Measurements from ENCODE around the gene ERC2. TPM values are rescaled to one million over a fixed set of nuclear protein-coding genes. Genes with fewer than 3 reads are reported as not detected.

Gene ERC2
- polyA plus RNA-seq, 1 experiment = 0.07 TPM

GRCh38 chr3:55963601-55964000 lies 504.7 kb downstream of the ERC2 start:
- Histone ChIP-seq H3K27ac (ENCODE audit: low read depth, low read length) (no peak overlapping the region), H3K27me3 (ENCODE audit: control insufficient read depth, insufficient read depth, low read length) (no peaks in the 10 kb centered on the region), H3K4me3 (ENCODE audit: low read depth, low read length) (no peak overlapping the region), H3K9me3 (ENCODE audit: control insufficient read depth, insufficient read depth, low read length) (no peaks in the 10 kb centered on the region; the same call in 1 of the 2 replicates)
- ChIA-PET POLR2A (no interaction called here), CTCF (interaction anchor here (0.8 kb wide), 1 partner anchor 118 kb away, joined by 3 read pairs; no protein-coding TSS in a partner anchor)
- TF ChIP-seq, protein P1, sequence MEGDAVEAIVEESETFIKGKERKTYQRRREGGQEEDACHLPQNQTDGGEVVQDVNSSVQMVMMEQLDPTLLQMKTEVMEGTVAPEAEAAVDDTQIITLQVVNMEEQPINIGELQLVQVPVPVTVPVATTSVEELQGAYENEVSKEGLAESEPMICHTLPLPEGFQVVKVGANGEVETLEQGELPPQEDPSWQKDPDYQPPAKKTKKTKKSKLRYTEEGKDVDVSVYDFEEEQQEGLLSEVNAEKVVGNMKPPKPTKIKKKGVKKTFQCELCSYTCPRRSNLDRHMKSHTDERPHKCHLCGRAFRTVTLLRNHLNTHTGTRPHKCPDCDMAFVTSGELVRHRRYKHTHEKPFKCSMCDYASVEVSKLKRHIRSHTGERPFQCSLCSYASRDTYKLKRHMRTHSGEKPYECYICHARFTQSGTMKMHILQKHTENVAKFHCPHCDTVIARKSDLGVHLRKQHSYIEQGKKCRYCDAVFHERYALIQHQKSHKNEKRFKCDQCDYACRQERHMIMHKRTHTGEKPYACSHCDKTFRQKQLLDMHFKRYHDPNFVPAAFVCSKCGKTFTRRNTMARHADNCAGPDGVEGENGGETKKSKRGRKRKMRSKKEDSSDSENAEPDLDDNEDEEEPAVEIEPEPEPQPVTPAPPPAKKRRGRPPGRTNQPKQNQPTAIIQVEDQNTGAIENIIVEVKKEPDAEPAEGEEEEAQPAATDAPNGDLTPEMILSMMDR (IDR thresholded peaks at IDR 0.05; ENCODE audit: low read depth, low read length) = no peak
- no peak for DNase-seq (ENCODE audit: low read depth, low spot score)

DNA sequence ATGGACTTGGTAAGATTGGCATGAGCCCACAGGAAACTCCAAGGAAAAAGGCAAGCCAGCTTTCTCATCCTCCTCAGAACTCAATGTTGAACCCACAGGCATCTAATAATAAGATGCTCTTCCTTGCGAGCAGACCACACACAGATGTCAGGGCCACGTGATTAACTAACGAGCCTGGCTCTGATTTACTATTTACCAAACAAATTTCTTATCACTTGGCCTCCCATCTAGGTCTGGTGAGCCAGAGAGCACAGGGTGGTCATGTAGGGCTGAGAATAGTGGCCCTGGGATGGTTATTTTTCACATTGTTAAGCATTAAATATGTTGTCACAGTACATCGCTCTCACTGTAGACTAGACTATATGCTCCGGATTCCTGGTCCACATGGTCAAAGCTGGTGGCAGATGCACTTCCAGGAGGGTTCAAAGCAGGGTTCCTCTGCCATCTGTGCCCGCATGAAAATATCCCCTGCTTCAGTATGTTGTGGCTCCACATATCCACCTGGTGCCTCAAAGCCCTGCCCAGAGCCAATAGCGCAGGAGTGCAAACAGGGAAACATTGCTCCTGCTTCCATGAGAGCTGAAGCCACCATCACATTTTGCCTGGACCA lies 508.7 kb downstream of the ERC2 start:
- no peaks in the 10 kb centered on the region for H3K27me3 ChIP-seq (ENCODE audit: control insufficient read depth, insufficient read depth, low read length)
- ChIA-PET POLR2A (no interaction called here), CTCF (no interaction called here)

DNA sequence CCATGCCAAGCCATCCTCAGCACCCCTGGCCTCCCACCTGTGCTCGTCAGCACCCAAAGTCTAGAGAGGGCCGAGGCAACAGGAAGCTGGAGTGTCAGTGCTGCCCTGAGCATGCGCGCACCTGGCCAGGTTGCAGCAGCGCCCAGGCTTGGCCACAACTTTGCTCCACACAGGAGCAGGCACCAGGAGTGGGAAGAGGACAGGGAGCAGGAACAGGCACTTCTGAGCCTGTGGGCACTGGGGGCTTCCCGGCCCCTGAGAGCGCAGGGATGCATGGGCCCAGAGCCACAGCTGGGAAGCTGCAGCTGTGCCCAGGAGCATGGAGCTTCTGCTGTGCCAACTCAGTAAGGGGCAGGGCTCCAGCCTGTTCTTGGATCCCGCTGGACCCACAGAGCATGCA lies 509.7 kb downstream of the ERC2 start:
- TF ChIP-seq, protein P1 (IDR thresholded peaks at IDR 0.05; ENCODE audit: low read depth, low read length) = no peak
- ChIA-PET POLR2A (no interaction called here), CTCF (no interaction called here)
- H3K9me3 ChIP-seq (ENCODE audit: control insufficient read depth, insufficient read depth, low read length) = no peaks in the 10 kb centered on the region; the same call in 1 of the 2 replicates
- H3K27ac ChIP-seq (ENCODE audit: low read depth, low read length) = no peak overlapping the region
- no peak overlapping the region for H3K4me3 ChIP-seq (ENCODE audit: low read depth, low read length)
- DNase-seq (ENCODE audit: low read depth, low spot score) = no peak
- no peaks in the 10 kb centered on the region for H3K27me3 ChIP-seq (ENCODE audit: control insufficient read depth, insufficient read depth, low read length)

More for the DNA sequence above, 508.7 kb downstream of the ERC2 start:
- TF ChIP-seq, protein P1 (IDR thresholded peaks at IDR 0.05; ENCODE audit: low read depth, low read length) = no peak
- DNase-seq (ENCODE audit: low read depth, low spot score) = no peak
- no peak overlapping the region for H3K27ac ChIP-seq (ENCODE audit: low read depth, low read length)
- no peaks in the 10 kb centered on the region; the same call in 1 of the 2 replicates for H3K9me3 ChIP-seq (ENCODE audit: control insufficient read depth, insufficient read depth, low read length)
- H3K4me3 ChIP-seq (ENCODE audit: low read depth, low read length) = no peak overlapping the region

DNA sequence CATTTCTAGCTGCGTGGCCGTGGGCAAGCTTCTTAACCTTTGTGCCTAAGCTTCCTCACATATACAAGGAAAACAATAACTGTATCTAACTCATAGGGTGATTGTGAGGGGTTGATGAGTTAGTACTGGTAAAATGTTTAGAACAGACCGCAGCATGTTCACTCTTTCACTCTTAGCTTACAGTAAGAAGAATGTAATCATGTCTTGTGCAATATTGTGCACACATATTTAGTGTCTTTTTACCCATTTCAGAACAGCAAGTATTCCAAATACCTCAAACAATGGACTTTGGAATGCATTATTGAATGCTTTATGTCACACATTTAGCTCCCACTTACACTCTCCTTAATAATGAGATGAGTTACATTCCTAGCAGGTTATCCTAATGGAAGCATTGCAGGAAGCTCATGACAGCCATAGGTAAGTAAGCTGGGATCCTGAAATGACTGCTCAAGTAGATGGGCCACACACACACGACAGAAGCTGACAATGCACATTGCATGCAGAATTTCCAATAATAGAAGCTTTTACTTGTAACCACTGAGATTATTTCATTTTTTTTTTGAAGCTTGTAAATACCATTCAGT lies 512.3 kb downstream of the ERC2 start:
- CTCF ChIA-PET = interaction anchor here (1.0 kb wide), 1 partner anchor 295 kb away, joined by 3 read pairs; no protein-coding TSS in a partner anchor
- no peak overlapping the region for H3K27ac ChIP-seq (ENCODE audit: low read depth, low read length)
- POLR2A ChIA-PET = no interaction called here

DNA sequence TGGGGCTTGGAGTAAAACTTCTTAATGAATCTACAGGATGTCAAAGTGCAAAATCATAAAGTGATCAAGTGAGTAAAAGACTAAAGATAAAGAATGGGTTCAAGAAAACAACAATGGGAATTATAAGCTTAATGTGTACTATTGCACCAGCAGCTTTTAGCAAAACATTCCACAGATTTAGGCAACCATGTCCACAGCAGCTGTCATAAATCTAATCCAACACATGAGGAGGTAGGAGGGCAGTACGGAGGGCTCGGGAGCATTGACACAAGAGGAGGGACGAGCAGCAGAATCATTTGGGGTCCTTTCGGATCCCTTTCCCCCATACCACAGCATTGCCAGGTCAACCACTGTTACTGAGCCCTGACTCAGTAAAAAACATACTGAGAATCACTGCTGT lies 516.9 kb downstream of the ERC2 start:
- ChIA-PET CTCF (no interaction called here), POLR2A (no interaction called here)
- no peak for DNase-seq (ENCODE audit: low read depth, low spot score)
- TF ChIP-seq, protein P1 (IDR thresholded peaks at IDR 0.05; ENCODE audit: low read depth, low read length) = no peak
- no peak overlapping the region for H3K27ac ChIP-seq (ENCODE audit: low read depth, low read length)
- no peak overlapping the region for H3K4me3 ChIP-seq (ENCODE audit: low read depth, low read length)
- H3K9me3 ChIP-seq (ENCODE audit: control insufficient read depth, insufficient read depth, low read length) = no peaks in the 10 kb centered on the region
- H3K27me3 ChIP-seq (ENCODE audit: control insufficient read depth, insufficient read depth, low read length) = no peaks in the 10 kb centered on the region

More for the DNA sequence above, 512.3 kb downstream of the ERC2 start:
- no peak overlapping the region for H3K4me3 ChIP-seq (ENCODE audit: low read depth, low read length)
- no peaks in the 10 kb centered on the region for H3K27me3 ChIP-seq (ENCODE audit: control insufficient read depth, insufficient read depth, low read length)
- DNase-seq (ENCODE audit: low read depth, low spot score) = no peak
- no peaks in the 10 kb centered on the region; the same call in 1 of the 2 replicates for H3K9me3 ChIP-seq (ENCODE audit: control insufficient read depth, insufficient read depth, low read length)
- TF ChIP-seq, protein P1 (IDR thresholded peaks at IDR 0.05; ENCODE audit: low read depth, low read length) = no peak
